ENCODE measurements around the gene TTN. TPM values are rescaled to one million over a fixed set of nuclear protein-coding genes. Genes with fewer than 3 reads are reported as not detected.

Gene TTN
- total RNA-seq, result under 0.01 TPM in 2 replicates

DNA sequence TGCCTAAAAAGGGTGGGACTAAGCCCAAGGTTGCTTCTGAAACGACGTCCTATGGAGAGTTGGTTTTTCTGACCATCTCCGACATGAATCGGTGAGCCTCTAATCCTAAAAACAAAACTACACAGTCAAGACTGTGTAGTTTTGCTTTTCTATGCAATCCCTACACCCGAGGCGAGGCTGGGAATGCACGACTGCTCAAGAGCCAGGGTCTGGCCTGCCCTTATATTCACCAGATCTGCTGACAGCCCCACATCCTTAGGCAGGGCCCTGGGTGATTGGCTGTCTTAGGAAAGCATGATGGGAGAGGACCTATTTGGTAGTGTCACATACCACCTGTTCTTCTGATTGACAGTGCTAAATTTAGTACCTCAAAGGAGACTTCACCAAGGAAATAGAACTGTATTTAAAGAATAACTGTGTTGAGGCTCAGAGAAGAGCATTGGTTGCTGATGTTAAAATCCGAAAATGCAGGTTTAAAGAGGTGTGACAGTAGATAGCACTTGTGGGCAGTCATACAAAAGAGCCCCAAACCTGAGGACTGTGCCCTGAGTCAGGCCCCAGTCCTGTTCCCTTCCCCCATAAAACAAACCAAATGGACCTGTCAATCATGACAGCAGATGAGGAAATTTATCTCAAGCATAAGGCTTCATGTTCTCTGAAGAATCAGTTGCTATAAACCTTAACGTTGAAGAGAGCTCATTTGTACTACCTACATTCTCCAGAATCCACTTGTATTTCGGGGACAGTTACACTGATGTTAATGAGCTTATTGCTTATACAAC, at the start of gene TTN:
Gene TTN (minus strand): TSS at position 197 of the 782 bp plus-strand sequence. CDS start 2,781 bp downstream, outside the sequence.

DNA sequence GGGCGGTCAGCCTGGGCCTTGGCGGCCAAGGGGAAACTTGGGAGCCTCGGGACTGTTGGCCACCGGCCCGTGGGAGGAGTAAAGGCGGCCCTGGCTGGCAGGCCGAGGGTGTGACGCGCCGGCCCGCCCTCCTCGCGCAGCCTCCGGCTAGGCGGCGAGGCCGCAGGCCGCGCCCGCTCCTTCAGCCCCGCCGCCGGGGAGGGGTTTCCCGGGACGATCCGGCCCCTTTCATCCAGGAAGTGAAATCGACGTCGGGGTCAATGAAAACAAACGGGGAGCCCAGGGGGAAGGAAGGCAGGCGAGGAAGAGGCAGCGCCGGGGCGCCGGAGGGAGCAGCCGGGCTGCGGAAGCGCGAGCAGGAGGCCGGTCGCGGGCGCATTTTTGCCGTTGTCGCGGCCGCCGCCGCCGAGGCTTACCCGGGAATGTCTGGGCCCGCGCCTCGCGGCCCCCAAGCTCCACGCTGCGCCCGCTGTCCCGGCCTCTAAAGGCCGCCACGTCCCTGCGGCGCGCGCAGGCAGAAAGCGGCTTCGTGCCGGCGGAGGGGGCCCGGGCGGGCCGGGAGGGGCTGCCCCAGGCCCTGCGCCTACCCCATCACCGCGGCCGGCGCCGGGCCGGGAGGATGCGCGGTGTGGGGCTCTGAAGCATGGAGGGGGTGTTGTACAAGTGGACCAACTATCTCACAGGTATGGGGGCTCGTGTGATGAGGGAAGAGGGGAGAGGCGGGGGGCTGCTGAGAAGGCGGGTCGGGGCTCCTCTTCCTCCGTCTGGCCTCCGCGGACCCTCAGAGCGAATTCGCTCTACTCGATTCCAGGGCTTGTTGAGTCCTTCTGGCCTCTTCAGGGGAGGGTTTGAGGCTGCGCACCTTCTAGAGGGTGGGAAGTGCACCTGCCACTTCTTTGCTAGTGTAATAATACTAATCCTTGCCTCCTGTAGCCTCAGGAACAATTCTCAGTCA, 326.7 kb downstream of the TTN start, which contains the start of gene PLEKHA3:
Gene PLEKHA3 (plus strand): TSS at position 231 of the 955 bp plus-strand sequence. CDS start 413 bp downstream, at position 644.

DNA sequence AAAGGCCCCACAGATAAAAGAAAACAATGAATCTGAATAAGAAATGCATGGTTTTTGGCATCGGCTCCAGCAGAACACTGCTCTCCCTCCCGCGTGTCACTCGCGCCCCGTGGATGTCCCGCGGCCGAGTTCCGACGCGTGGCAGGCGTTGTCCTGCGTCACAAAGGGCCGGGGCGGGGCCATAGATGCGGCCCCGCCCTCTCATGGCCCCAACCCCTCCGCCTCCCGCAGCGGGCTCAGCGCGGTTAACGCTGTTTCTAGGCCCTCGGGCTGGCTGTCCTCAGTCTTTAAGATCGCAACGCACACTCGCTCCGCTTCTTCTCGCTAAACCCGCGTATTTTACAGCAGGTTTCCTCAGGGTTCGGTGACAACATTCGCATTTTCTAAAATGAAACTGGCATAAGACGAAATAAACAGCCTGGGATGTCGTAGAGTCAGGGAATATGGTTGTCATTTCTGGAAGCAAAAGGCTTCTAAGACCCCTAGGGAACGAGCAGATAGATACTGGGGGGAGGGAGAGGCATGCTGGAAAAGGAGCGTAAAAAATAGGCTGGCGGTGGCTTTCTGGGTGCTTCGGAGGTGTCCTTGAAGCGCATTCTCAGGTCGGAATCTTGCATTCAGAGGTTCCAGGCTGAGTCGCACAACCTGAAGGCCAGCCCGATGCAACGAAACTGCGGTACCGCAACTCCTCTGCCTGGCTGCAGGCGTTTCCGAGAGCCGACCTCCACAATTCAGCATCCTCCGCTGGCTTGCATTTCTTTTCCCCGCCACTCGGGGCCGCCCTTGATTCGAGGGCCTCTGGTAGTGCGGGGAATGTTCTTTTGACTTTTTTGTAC, 328.6 kb downstream of the TTN start, which contains the start of gene FKBP7:
Gene FKBP7 (minus strand): TSS at position 162 of the 836 bp plus-strand sequence. CDS start 101 bp downstream, at position 61.

Other genes starting within 250 kb of the TTN start
- gene CCDC141, start 242.7 kb upstream of the TTN start, total RNA-seq, result not detected in 2 replicates